Skeletal muscle satellite cell (primary cell): ENCODE measurements around the gene FARP1.

Experiments
- H3K27me3 ChIP-seq: 2 replicates; pipeline ENCODE4 v1.7.0; 2013; ENCODE audit warnings: low read length; ENCODE audit not compliant: control insufficient read depth, insufficient read depth
- H3K36me3 ChIP-seq: 2 replicates; pipeline ENCODE4 v1.7.0; 2013; ENCODE audit warnings: mild to moderate bottlenecking, control low read depth, low read length; ENCODE audit not compliant: insufficient read depth
- H3K4me1 ChIP-seq: 2 replicates; pipeline ENCODE4 v1.7.0; 2013; ENCODE audit warnings: low read length; ENCODE audit not compliant: control insufficient read depth, insufficient read depth
- H3K4me2 ChIP-seq: 2 replicates; pipeline ENCODE4 v1.7.0; 2013; ENCODE audit warnings: mild to moderate bottlenecking, low read length
- H3K4me3 ChIP-seq: 2 replicates; pipeline ENCODE4 v1.7.0; 2013; ENCODE audit warnings: low read length
- H3K9ac ChIP-seq: 2 replicates; pipeline ENCODE4 v1.7.0; 2013; ENCODE audit warnings: mild to moderate bottlenecking, low read depth, low read length, moderate library complexity
- H3K9me3 ChIP-seq: replicated peaks from 2 replicates; pipeline ENCODE4 v1.7.0; 2013; ENCODE audit warnings: mild to moderate bottlenecking, control low read depth, low read length

The FARP1 gene

GRCh38 chr13:98253526-98253925 is 110.6 kb downstream of the FARP1 start:
- no peak overlapping the region for H3K4me3 ChIP-seq
- no peaks in the 10 kb centered on the region for H3K27me3 ChIP-seq
- no peak overlapping the region for H3K4me2 ChIP-seq
- no peaks in the 10 kb centered on the region for H3K36me3 ChIP-seq
- H3K9me3 ChIP-seq, result no peaks in the 10 kb centered on the region
- H3K9ac ChIP-seq, result no peak overlapping the region
- H3K4me1 ChIP-seq, result peaks cover 17% of the 10 kb centered on the region

DNA sequence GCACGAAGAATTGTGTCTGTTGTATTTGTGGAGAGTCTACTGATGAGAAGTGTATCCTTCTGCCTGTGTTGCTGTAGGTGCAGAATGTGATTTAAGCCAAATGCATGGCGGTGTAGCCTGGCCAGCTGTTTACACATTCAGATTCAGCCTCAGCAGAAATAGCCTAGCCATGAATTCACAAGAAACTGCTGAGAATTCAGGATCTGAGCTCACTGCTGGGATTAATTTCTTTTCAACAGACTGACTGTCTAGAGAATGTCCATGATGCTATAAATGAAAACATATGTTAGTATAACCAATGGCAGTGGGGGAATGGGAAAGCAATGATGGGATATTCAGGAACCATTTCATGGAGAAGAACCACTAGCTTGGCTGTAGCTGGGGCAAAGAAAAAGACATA is 111.6 kb downstream of the FARP1 start:
- Histone ChIP-seq H3K9ac (no peak overlapping the region), H3K4me2 (no peak overlapping the region), H3K4me3 (no peak overlapping the region), H3K36me3 (no peaks in the 10 kb centered on the region), H3K9me3 (no peaks in the 10 kb centered on the region), H3K27me3 (no peaks in the 10 kb centered on the region), H3K4me1 (peaks cover 17% of the 10 kb centered on the region)

GRCh38 chr13:98258226-98258625 is 115.3 kb downstream of the FARP1 start:
- Histone ChIP-seq H3K4me3 (no peak overlapping the region), H3K4me1 (peaks cover 10% of the 10 kb centered on the region), H3K27me3 (no peaks in the 10 kb centered on the region)

DNA sequence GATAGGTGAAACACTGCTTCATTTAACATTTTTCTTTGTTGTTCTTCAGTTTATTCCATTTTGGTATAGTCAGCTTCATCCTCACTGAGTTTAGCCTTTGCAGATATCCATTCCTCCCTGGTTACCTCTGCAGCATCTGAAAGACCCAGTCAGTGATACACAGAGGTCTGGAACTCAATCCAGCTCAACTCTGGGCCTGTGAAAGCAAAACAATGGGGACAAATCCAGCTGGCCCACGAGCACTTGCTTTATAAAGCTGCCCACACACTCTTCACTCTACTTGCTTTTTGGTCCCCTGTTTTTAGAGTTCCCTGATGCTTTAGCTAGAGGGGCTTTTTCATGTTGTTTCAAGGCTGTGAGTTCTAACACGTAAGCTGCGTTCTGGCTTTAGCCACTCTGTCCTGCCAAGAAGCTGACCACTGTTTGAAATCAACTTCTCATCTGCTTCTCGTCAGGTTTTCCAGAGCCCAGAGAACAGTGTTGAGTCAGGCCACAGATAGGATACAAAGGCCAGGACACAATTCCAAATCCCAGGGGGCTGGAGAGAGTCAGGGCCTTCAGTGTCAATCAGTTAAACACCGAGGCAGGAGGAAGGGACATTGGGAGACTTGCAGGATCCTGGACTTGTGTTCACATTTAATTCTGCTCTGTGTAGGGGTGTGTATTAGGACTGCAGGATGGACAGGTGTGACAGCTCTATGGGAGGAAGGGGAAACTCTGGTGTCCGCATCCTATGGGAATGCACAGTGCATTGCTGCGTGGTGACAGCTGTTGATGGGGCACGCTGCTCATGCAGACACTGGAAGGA is 117.7 kb downstream of the FARP1 start:
- Histone ChIP-seq H3K4me1 (peaks cover 5% of the 10 kb centered on the region), H3K9ac (no peak overlapping the region), H3K4me2 (no peak overlapping the region), H3K9me3 (no peaks in the 10 kb centered on the region), H3K27me3 (no peaks in the 10 kb centered on the region), H3K36me3 (no peaks in the 10 kb centered on the region), H3K4me3 (no peak overlapping the region)

More at GRCh38 chr13:98258226-98258625, 115.3 kb downstream of the FARP1 start:
- Histone ChIP-seq H3K9ac (no peak overlapping the region), H3K36me3 (no peaks in the 10 kb centered on the region), H3K4me2 (no peak overlapping the region), H3K9me3 (no peaks in the 10 kb centered on the region)

DNA sequence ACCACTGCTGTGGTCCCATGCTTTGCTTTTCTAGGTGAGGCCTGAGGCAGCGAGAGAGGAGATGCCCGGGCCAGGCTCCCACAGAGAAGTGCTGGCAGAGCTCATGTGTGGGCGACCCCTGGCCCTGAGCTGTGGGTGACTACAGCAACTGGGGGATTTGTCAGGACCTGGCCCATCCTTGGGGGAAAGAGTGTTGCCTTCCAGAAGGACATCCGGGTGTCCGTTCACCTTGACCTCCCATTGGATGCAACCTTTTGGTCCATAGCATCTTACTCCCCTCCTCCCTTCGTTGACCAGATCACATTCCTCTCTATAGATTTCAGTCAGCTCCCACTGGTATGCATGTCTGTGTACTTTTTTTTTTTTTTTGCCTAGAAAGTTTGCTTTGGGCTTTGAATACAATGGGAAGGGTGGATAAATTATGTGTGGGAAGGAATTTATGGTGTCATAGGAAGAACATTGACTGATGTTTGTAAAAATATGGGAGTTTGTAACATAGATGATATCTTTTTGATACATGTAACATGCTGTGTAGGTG is 118.3 kb downstream of the FARP1 start:
- Histone ChIP-seq H3K9ac (no peak overlapping the region), H3K4me1 (no peaks in the 10 kb centered on the region)

GRCh38 chr13:98262292-98262691 is 119.4 kb downstream of the FARP1 start:
- no peaks in the 10 kb centered on the region for H3K4me1 ChIP-seq

More for the DNA sequence above, 118.3 kb downstream of the FARP1 start:
- Histone ChIP-seq H3K4me2 (no peak overlapping the region), H3K4me3 (no peak overlapping the region), H3K27me3 (no peaks in the 10 kb centered on the region), H3K36me3 (no peaks in the 10 kb centered on the region), H3K9me3 (no peaks in the 10 kb centered on the region)

GRCh38 chr13:98263841-98264240 is 120.9 kb downstream of the FARP1 start:
- H3K4me2 ChIP-seq, result no peak overlapping the region
- no peak overlapping the region for H3K4me3 ChIP-seq
- no peaks in the 10 kb centered on the region for H3K9me3 ChIP-seq
- no peak overlapping the region for H3K9ac ChIP-seq
- H3K4me1 ChIP-seq, result no peaks in the 10 kb centered on the region
- H3K36me3 ChIP-seq, result no peaks in the 10 kb centered on the region
- no peaks in the 10 kb centered on the region for H3K27me3 ChIP-seq

More at GRCh38 chr13:98262292-98262691, 119.4 kb downstream of the FARP1 start:
- Histone ChIP-seq H3K36me3 (no peaks in the 10 kb centered on the region), H3K4me3 (no peak overlapping the region), H3K4me2 (no peak overlapping the region), H3K9me3 (no peaks in the 10 kb centered on the region), H3K9ac (no peak overlapping the region), H3K27me3 (no peaks in the 10 kb centered on the region)

- Histone ChIP-seq H3K4me1 (no peaks in the 10 kb centered on the region), H3K36me3 (no peaks in the 10 kb centered on the region), H3K4me2 (no peak overlapping the region), H3K4me3 (no peak overlapping the region), H3K9me3 (no peaks in the 10 kb centered on the region), H3K9ac (no peak overlapping the region), H3K27me3 (no peaks in the 10 kb centered on the region)
Observed at GRCh38 chr13:98264877-98265276, 122.0 kb downstream of the FARP1 start.

DNA sequence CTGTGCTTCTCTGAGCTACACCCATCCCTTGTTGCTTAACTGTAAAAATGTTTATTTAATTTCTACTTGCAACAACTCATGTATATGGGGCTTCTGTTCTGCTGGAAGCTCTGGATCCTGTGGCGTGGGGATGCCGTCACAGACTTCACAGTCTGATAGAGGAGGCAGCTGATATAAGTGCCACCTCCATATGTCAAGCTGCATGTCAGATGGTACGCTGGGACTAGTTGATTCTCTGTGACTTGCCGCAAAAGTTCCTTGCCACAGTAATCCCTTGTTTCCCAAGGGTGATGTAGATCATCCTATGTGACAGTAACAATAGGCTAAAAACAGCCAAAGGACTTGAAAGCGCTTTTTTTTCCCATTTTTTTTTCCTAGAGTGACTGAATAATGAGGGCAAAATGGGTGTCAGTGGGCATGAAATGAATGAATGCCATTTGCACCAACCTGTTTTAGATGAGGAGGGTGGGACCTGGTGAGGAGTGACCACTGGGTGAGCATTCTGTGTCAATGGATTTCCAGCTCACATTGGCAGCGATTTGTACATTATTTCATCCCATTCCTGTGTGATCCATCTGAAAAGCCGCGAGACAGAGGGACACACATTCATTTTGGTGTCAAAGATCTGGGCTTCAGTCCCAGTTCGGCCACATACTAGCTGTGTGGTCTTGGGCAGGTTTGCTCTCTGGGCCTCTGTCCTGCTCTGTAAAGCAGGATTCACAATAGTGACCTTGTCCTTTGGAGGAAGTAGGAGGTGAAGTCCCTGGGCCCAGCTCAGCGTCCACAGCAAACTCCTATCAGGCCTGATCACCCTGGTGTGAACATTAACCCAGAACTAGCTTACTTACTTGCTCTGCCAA is 123.0 kb downstream of the FARP1 start:
- Histone ChIP-seq H3K4me1 (no peaks in the 10 kb centered on the region), H3K9me3 (no peaks in the 10 kb centered on the region), H3K9ac (no peak overlapping the region), H3K4me2 (no peak overlapping the region), H3K36me3 (no peaks in the 10 kb centered on the region), H3K27me3 (no peaks in the 10 kb centered on the region), H3K4me3 (no peak overlapping the region)

DNA sequence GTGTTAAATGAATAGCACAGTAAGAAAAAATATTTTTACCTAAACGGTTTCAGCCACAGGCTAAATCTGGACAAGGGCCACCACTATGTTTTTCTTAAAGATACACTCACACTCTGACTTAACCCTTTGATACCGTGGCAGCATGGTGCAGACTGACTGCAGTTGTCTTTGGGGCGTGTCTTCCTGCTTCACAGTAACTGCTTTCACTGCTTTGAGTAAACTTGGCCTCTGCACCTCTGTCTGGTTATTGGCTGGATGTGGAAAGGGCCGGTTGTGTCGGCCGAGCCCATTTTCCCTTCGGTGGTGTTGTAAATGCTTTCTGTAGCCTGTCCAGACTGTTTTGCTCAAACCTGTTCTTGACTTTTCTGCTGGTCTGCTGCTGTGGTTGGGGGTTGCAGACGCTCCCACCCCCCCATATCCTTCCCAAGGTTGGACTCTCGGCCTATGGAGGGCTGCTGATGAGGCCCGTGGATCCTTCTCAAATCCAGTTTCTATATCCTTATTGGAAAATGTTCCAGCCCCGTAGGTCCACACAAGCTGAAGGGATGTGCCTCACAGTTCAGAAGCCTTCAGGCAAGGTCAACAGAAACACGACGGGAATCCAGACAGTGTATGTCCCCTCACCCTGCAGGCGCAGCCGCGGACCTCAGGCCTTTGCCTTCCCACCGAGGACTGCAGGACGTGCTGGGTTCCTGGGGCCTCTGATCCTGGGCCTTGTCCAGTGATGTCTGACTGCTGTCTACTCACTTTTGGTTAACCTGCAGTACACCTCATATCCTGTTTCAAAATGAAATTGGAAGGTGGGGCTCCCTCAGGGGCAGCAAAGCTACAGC is 124.4 kb downstream of the FARP1 start:
- Histone ChIP-seq H3K9me3 (no peaks in the 10 kb centered on the region), H3K4me3 (no peak overlapping the region), H3K36me3 (no peaks in the 10 kb centered on the region), H3K9ac (no peak overlapping the region), H3K27me3 (no peaks in the 10 kb centered on the region), H3K4me2 (no peak overlapping the region), H3K4me1 (no peaks in the 10 kb centered on the region)

DNA sequence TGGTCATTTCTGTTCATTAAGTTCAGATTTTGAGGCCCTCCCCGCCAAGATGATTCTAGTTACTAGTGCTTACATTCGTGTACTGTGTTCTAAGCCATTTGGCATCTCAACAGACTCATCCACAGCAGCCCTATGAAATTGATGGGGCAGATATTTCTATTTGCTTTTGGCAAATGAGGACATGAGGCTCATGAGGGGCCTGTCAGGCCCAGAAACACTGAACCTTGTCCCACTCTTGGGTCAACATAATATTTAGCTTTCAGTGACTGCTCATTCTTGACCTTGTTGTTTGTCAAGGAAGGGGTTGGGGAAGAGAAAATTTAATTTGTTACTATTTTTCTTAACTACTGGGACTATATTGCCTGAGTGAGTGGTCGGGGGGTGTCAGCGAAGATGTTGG is 126.5 kb downstream of the FARP1 start:
- Histone ChIP-seq H3K27me3 (no peaks in the 10 kb centered on the region), H3K36me3 (no peaks in the 10 kb centered on the region), H3K4me3 (no peak overlapping the region), H3K4me1 (no peaks in the 10 kb centered on the region), H3K9me3 (no peaks in the 10 kb centered on the region), H3K9ac (no peak overlapping the region), H3K4me2 (no peak overlapping the region)
